ENCODE measurements around the gene FKBP15. TPM values are rescaled to one million over a fixed set of nuclear protein-coding genes. Genes with fewer than 3 reads are reported as not detected.

Gene FKBP15
- 28.2 and 30.5 TPM in 2 replicates for total RNA-seq

GRCh38 chr9:113221003-113221799 lies at the start of gene FKBP15, which contains the start of gene SLC31A1:
Gene FKBP15 (minus strand): TSS chr9:113221277. CDS start chr9:113221243, 34 bp downstream.
Gene SLC31A1 (plus strand): TSS chr9:113221544. CDS start chr9:113256149, 34,605 bp downstream.

GRCh38 chr9:113150670-113151611 lies 70.1 kb downstream of the FKBP15 start, which contains the start of gene SLC31A2:
Gene SLC31A2 (plus strand): TSS chr9:113151007. CDS start chr9:113151075, 68 bp downstream.

Other genes starting within 250 kb of the FKBP15 start
- 4.7 and 6.3 TPM in 2 replicates for gene ZNF883, start 209.1 kb downstream of the FKBP15 start, total RNA-seq
- gene ZFP37, start 164.6 kb downstream of the FKBP15 start, total RNA-seq: 3.6 and 4.5 TPM in 2 replicates
- gene SLC31A2, start 70.3 kb downstream of the FKBP15 start, total RNA-seq: 9.4 and 15.4 TPM in 2 replicates
- 24.8 and 26.3 TPM in 2 replicates for gene SLC31A1, start 267 bp upstream of the FKBP15 start, total RNA-seq
- gene CDC26, start 54.3 kb upstream of the FKBP15 start, total RNA-seq: 30.7 and 34.0 TPM in 2 replicates
- 17.0 and 22.6 TPM in 2 replicates for gene PRPF4, start 54.4 kb upstream of the FKBP15 start, total RNA-seq
- gene RNF183, start 82.1 kb upstream of the FKBP15 start, total RNA-seq: not detected in 2 replicates
- gene WDR31, start 119.0 kb upstream of the FKBP15 start, total RNA-seq: 1.6 and 2.2 TPM in 2 replicates
- gene BSPRY, start 128.3 kb upstream of the FKBP15 start, total RNA-seq: not detected in 2 replicates
- gene HDHD3, start 155.7 kb upstream of the FKBP15 start, total RNA-seq: 8.9 and 10.7 TPM in 2 replicates
- 22.6 and 24.7 TPM in 2 replicates for gene ALAD, start 180.0 kb upstream of the FKBP15 start, total RNA-seq
- 27.2 and 31.5 TPM in 2 replicates for gene POLE3, start 189.4 kb upstream of the FKBP15 start, total RNA-seq
- gene C9orf43, start 189.5 kb upstream of the FKBP15 start, total RNA-seq: 0.24 and 0.49 TPM in 2 replicates
- 240 and 252 TPM in 2 replicates for gene RGS3, start 242.4 kb upstream of the FKBP15 start, total RNA-seq

All from hair follicle dermal papilla cell (primary cell).